HAP-1 (cell line): ENCODE data around the gene CASS4.

Source experiments
- DNase-seq, 2 experiments: peaks; one replicate each; pipeline ENCODE4 v3.0.0-alpha.2; 2016 to 2020; ENCODE audit warnings: low spot score in 2 of 2
- H3K27me3 ChIP-seq: fragments of 250-450 bp; sonication (Bioruptor Pico); 2 replicates; pipeline ENCODE4 v1.5.1; 2020; ENCODE audit warnings: low read depth, mild to moderate bottlenecking, moderate library complexity
- H3K36me3 ChIP-seq: fragments of 250-450 bp; sonication (Bioruptor Pico); replicated peaks from 2 replicates; pipeline ENCODE4 v1.5.1; 2020; ENCODE audit warnings: mild to moderate bottlenecking
- H3K4me1 ChIP-seq: fragments of 250-450 bp; sonication (Bioruptor Pico); 2 replicates; pipeline ENCODE4 v1.5.1; 2020; ENCODE audit warnings: mild to moderate bottlenecking
- H3K4me3 ChIP-seq: fragments of 250-450 bp; sonication (Bioruptor Pico); 2 replicates; pipeline ENCODE4 v1.5.1; 2020; ENCODE audit warnings: mild to moderate bottlenecking, moderate library complexity
- H3K9me3 ChIP-seq: fragments of 250-450 bp; sonication (Bioruptor Pico); 2 replicates; pipeline ENCODE4 v1.5.1; 2020; ENCODE audit warnings: mild to moderate bottlenecking, moderate library complexity
- in situ Hi-C: fragments of 300-500 bp; cut with MboI; formaldehyde crosslinking; loops from 3 replicates; pipeline ENCODE4 v1.14.3; 2020; ENCODE audit warnings: low sequenced_read_pairs, inconsistent platforms, mixed read lengths

CASS4 gene

DNA sequence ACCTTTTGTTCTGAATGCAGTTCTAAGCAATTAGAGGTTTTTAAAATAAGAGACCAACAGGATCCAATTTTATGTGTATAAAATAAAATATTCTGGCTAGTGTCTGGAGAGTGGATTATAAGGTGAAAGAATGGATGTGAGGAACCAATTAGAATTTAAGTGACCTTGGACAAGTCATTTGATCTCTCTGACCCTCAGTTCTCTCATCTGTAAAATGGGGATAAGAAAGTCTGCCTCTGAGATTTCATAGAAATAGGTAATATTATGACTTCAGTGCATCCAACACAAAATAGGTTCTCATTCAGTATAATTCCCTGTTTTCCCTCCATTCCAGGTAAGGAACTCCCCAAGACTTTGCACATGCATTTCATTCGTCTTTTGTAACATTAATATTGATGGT, 18.9 kb downstream of the CASS4 start:
- H3K27me3 ChIP-seq, result no peaks in the 10 kb centered on the region

DNA sequence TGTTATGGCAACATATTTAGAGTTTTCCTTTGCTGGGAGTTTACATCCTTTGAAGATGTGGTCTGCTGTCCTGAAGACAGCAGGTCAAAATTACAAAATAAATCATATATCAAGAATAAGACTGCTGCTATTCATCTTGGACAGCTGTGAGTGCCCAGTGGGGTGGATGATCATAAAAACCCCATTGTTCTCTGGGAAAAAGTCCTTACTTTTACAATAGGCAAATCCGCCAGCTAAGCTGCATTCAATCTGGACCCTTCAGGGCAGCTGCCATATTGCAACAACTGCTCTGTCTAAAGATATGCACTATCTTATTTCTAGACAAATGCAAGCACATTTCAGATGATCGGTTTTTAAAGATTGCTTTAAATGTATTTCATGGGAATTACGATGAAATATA, 19.4 kb downstream of the CASS4 start:
- in situ Hi-C loops, result no loop called here
- peaks cover 11% of the 10 kb centered on the region for H3K4me1 ChIP-seq
- no peaks in the 10 kb centered on the region for H3K36me3 ChIP-seq
- DNase-seq, result peak; percentile 62 to 77
- no peaks in the 10 kb centered on the region for H3K9me3 ChIP-seq
- H3K27me3 ChIP-seq, result no peaks in the 10 kb centered on the region
- H3K4me3 ChIP-seq, result no peak overlapping the region

More for the DNA sequence above, 18.9 kb downstream of the CASS4 start:
- in situ Hi-C loops, result no loop called here
- Histone ChIP-seq H3K4me1 (peaks cover 11% of the 10 kb centered on the region), H3K4me3 (no peak overlapping the region), H3K36me3 (no peaks in the 10 kb centered on the region), H3K9me3 (no peaks in the 10 kb centered on the region)
- DNase-seq, result no peak

DNA sequence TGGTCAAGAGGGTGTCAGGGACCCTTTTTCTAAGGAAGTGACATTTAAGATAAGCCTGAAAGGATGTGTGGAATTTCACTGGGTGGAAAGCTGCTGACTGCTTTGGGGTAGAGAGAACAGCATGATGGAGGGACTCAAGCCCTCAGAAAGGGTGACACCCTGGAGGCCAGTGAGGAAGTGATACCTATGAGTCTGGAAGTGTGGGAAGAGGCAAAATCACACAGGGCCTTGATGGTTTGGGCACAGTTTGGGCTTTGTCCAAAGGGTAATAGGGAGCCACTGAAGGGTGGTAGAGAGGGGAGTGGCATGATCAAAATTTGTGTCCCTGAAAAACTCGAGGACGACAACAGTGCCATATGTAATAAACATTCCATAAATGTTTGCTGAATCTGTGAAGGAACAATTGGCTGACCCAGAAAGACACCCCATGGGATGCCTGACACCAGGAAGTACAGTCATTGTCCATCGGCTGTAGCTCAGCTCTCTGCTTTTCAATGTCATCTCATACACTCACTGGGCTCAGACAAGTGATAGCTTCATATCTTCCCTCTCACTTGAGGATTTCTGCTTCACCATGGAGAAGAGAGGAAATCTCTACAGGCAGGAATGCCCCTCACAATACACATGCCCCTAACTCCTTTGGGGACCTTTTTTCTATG, 21.3 kb downstream of the CASS4 start:
- Histone ChIP-seq H3K9me3 (no peaks in the 10 kb centered on the region), H3K36me3 (no peaks in the 10 kb centered on the region), H3K27me3 (no peaks in the 10 kb centered on the region), H3K4me3 (no peak overlapping the region), H3K4me1 (peaks cover 11% of the 10 kb centered on the region)
- in situ Hi-C loops, result no loop called here
- DNase-seq, result no peak

DNA sequence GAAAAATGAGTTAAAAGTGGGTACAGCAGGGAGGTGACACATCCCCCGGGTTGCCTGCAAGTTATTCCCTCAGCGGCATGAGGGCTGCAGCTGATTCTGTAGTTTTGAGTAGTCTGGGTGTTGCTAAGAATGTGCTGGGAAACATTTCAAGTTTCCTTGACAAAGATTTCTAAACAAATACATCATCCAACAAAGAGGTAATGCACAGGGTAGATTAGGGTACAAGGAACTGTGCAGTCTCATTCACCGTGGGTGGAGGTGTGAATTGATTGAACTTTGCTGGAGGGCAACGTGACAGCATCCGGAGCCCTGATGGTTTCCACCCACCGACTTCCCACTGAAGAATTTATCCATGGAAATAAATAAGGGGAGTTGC, 21.8 kb downstream of the CASS4 start:
- in situ Hi-C loops, result no loop called here

DNA sequence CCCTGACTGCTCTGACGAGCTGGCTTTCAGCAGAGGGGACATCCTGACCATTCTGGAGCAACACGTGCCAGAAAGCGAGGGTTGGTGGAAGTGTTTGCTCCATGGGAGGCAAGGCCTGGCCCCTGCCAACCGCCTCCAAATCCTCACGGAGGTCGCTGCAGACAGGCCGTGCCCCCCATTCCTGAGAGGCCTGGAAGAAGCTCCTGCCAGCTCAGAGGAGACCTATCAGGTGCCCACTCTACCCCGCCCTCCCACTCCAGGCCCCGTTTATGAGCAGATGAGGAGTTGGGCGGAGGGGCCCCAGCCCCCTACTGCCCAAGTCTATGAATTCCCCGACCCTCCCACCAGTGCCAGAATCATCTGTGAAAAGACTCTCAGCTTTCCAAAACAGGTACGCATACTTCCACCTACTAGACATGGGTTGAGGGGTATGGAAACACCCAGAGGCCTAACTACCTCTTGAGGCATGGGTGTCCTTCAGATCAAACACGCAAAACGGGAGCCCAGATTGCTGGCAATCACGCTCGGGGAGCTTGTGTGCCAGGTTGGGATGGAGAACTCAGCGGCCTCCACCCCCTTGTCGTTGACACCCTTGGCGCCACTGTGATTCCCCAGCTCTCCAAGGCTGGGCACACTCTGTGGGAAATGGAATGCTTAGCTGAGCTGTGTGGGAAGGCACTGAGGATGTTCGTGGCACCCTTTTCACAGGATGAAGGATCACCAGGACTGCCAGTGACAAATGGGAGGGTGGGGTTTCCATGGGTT, 25.3 kb downstream of the CASS4 start:
- in situ Hi-C loops, result no loop called here
- H3K36me3 ChIP-seq, result no peaks in the 10 kb centered on the region

More for the DNA sequence above, 21.8 kb downstream of the CASS4 start:
- H3K4me3 ChIP-seq, result no peak overlapping the region
- no peaks in the 10 kb centered on the region for H3K9me3 ChIP-seq
- DNase-seq, result no peak
- H3K27me3 ChIP-seq, result no peaks in the 10 kb centered on the region
- peaks cover 11% of the 10 kb centered on the region for H3K4me1 ChIP-seq
- no peaks in the 10 kb centered on the region for H3K36me3 ChIP-seq

DNA sequence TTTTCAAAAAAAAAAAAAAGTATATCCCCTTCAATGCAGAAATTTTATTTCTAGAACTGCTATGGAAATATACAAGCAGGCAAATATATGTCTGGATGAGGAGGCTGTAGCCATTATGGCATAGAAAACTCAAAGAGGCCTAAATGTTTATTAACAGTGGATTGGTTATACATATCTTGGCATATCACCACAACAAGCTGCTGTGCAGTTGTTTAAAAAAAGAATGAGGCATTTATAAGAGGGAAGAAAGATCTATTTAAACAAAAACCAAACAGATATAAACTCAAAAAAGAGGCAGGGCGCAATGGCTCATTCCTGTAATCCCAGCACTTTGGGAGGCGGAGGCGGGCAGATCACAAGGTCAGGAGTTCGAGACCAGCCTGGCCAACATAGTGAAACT, 26.2 kb downstream of the CASS4 start:
- H3K36me3 ChIP-seq, result no peaks in the 10 kb centered on the region
- H3K4me3 ChIP-seq, result no peak overlapping the region
- in situ Hi-C loops, result no loop called here
- H3K9me3 ChIP-seq, result no peaks in the 10 kb centered on the region
- H3K27me3 ChIP-seq, result no peaks in the 10 kb centered on the region
- DNase-seq, result no peak
- no peaks in the 10 kb centered on the region for H3K4me1 ChIP-seq

More for the DNA sequence above, 25.3 kb downstream of the CASS4 start:
- no peaks in the 10 kb centered on the region for H3K9me3 ChIP-seq
- no peak for DNase-seq
- H3K4me1 ChIP-seq, result no peaks in the 10 kb centered on the region
- no peak overlapping the region for H3K4me3 ChIP-seq
- H3K27me3 ChIP-seq, result no peaks in the 10 kb centered on the region

DNA sequence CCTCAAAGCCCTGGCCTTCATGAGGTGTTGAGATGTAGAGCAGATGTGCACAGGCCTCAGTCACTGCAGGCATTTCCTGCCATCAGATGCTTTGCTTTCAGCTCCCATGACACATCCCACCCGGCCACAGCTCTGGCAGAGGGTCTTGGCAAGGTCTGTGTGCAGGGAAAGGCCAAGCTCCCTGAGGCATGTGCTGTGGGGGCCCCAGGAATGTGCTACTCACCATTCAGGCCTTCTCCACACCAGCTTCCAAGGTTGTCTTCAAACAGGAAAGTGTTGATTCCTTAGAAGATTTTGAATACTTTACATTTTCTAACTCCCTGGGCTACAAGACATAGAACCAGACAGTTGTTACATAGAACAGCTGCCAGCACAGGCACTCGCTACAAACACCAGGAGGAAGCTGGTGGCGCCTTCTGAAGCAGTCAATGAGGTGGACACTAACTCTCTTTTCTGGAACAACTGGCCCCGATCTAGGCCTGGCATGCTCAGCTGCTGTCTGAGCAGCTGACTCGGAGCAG, 27.8 kb downstream of the CASS4 start:
- H3K27me3 ChIP-seq, result no peaks in the 10 kb centered on the region
- no peak overlapping the region for H3K4me3 ChIP-seq
- DNase-seq, result no peak
- no peaks in the 10 kb centered on the region for H3K36me3 ChIP-seq
- H3K4me1 ChIP-seq, result no peaks in the 10 kb centered on the region
- no peaks in the 10 kb centered on the region for H3K9me3 ChIP-seq
- in situ Hi-C loops, result no loop called here

DNA sequence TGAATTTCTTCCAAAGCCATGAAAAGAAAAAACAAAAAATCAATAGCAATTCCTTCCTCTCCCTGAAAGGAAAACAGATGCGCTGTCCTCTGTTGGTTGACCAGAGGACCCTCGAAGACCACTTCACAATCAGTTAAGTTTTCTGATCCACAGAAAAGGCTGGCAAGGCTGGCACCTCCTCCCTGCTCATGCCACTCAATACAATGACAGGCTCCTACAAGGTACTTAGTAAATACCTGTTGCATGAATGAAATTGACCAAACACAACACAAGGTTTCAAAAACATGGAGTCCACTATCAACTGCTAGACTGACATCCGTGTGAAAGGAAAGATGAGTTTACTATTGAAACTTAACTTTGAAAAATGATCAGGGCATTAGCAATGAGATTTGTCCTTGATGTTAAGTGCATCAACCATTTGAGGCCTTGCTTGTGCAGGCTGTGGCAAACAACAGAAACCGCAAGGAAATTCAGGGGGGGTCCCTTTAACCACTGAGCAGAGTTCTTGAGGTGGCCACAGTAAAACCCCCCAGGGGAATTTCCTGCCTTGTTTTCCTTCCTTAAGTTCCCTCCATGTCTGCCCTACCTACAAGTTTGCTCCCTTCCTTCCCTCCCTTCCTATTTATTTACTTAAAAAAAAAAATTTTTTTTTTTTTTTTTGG, 28.4 kb downstream of the CASS4 start:
- no peak overlapping the region for H3K4me3 ChIP-seq
- H3K4me1 ChIP-seq, result no peaks in the 10 kb centered on the region
- in situ Hi-C loops, result no loop called here
- H3K36me3 ChIP-seq, result no peaks in the 10 kb centered on the region
- DNase-seq, result no peak
- no peaks in the 10 kb centered on the region for H3K27me3 ChIP-seq
- H3K9me3 ChIP-seq, result no peaks in the 10 kb centered on the region

DNA sequence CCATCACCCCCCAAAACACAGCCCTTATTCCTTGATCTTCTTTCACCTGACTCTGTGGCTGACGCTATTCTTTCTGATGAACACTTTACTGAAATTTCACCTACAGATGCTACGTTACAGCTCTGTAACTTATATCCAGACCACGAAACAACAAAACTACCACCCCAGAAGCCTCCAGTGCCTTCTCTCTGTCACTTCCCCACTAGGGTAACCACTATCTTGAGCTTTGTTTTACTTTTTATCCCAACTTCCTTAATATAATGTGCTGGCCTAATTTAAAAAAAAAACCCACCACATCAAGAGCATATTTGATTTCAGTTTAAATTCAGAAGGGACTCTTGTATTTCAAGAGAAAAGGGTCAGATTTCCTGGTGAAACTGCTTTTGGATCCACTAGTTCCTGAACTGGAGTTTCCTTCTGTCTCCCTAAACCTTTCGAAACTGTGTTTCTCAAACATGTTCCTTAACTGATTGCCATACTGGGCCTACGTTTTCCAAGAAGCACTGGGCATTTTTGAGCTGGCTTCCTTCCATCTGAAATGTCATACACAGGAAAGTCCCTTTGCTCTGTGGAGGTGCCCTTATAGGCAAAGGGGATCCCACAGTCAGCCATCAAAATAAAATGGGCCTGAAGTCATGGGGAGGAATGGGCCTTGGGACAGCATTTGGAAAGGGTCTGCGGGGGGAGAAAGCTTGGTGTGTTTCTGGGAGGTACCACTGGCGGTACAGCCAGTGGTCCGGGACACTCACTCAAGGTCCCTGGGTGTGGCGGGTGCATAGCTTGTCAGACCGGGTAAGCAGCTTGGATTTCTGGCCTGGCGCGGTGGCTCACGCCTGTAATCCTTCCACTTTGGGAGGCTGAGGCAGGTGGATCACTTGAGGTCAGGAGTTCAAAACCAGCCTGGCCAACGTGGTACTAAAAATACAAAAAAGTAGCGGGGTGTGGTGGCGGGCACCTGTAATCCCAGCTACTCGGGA, 30.6 kb downstream of the CASS4 start:
- in situ Hi-C loops, result no loop called here
- no peak for DNase-seq
- Histone ChIP-seq H3K4me1 (no peaks in the 10 kb centered on the region), H3K4me3 (no peak overlapping the region), H3K27me3 (no peaks in the 10 kb centered on the region), H3K36me3 (no peaks in the 10 kb centered on the region), H3K9me3 (no peaks in the 10 kb centered on the region)

DNA sequence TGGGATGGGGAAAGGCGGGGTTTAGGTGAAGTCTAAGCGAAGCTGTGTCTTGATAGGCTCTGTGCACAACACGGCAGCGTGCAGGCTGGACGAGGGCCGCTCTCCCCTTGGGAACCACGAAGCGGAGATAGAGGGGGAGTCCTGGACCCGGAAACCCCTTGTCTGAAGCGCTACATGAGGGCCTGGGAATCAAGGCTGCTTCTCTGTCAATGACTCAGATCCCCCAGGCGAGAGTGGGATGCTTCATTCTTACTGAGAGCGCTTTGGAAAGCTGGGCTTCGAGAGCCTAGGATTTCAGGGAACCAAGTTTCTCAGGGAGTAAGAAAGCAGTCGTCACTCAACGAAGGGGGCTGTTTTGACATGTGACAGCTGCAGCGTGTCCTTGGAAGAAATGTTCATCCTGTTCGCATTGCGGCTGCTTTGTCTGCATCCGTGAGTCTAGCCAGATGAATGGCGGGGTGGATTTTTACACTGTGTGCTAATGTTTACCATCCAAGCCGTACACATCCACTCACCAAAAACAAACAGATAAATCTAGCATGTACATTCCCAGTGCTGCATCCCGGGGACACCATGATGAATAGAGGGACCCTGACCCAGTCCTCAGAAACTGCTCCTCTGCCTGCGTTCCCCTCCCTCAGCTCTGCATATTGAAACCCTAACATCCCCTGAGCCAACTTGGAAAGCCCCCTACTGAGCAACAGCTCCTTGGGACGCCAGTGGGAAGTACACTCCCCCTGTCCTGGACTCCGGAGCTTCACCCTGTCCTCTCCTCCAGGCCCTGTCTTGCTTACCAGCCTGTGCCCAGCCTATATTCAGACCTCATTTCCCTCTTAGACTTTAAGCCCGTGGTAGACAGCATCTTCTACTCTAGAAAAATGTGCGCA, 31.8 kb downstream of the CASS4 start:
- no peak for DNase-seq
- no peaks in the 10 kb centered on the region for H3K27me3 ChIP-seq
- no peaks in the 10 kb centered on the region for H3K4me1 ChIP-seq
- H3K36me3 ChIP-seq, result no peaks in the 10 kb centered on the region
- H3K9me3 ChIP-seq, result no peaks in the 10 kb centered on the region
- no peak overlapping the region for H3K4me3 ChIP-seq
- in situ Hi-C loops, result no loop called here

DNA sequence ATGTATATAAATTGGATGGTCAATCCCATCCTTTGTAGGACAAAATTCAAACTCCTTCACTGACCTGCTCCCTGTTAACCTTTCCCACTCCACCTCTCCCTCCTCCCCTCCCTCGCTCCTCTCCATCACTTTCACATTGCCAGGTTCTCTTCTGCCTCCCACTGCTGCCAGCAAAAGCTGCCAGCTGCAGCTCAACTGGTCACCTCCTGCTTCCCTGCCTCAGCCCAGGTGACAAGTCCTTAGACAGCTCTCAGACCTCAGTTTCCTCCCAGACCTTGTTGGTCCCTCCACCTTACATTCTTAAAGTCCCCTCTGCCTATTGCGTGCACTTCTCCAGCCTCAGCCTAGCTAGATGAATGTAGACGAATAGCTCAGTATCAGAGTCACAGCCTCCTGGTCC, 33.1 kb downstream of the CASS4 start:
- in situ Hi-C loops, result no loop called here
- Histone ChIP-seq H3K36me3 (no peaks in the 10 kb centered on the region), H3K27me3 (no peaks in the 10 kb centered on the region), H3K9me3 (no peaks in the 10 kb centered on the region), H3K4me1 (no peaks in the 10 kb centered on the region), H3K4me3 (no peak overlapping the region)
- DNase-seq, result no peak

DNA sequence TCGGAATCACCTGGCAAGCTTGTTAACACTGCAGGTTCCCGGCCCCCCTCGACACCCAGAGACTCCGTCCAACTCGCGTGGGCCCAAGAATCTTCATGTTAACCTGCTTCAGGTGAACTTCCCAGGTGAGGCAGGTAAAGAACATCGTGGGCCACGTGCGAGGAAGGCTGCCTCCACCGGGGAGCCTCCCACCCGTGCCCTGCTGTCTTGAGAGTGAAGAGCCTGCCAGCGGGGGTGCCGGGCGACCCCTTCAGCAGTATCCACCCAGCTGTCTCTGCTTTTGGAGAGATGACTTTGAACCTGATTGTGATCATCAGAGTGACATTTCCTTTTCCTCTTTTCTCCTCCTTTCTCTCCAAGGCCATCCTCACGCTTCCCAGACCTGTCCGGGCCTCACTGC, 33.5 kb downstream of the CASS4 start:
- Histone ChIP-seq H3K4me1 (no peaks in the 10 kb centered on the region), H3K27me3 (no peaks in the 10 kb centered on the region), H3K4me3 (no peak overlapping the region), H3K36me3 (no peaks in the 10 kb centered on the region), H3K9me3 (no peaks in the 10 kb centered on the region)
- in situ Hi-C loops, result no loop called here
- no peak for DNase-seq
